Measurements from ENCODE around the gene NUAK2. TPM values are rescaled to one million over a fixed set of nuclear protein-coding genes. Genes with fewer than 3 reads are reported as not detected.

NUAK2 gene
- total RNA-seq, 1 donor from 2014 or later, result 140 TPM

DNA sequence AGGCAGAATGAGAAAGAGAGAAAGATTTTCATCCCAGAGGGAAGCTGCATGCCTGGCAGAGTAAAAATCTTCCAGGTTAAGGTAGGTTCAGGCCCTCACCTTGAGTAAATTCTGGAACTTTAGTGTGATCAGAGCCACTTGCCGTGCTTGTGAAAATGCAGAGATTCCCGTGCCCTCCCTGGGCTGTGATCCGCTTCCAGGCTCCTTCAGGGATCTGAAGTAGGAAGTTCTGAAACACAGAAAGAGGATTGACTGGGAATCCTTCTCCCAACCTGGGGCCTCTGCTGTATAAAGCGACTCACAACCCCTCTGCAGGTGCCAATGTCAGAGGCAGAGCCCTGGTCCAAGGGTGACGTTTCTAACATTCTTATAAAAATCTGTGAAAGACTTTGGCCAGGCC is 26.6 kb downstream of the NUAK2 start:
- no peak overlapping the region for H3K4me3 ChIP-seq (ENCODE audit: low read depth, low read length)
- no peak for DNase-seq (ENCODE audit: low read depth)
- TF ChIP-seq, protein P1, sequence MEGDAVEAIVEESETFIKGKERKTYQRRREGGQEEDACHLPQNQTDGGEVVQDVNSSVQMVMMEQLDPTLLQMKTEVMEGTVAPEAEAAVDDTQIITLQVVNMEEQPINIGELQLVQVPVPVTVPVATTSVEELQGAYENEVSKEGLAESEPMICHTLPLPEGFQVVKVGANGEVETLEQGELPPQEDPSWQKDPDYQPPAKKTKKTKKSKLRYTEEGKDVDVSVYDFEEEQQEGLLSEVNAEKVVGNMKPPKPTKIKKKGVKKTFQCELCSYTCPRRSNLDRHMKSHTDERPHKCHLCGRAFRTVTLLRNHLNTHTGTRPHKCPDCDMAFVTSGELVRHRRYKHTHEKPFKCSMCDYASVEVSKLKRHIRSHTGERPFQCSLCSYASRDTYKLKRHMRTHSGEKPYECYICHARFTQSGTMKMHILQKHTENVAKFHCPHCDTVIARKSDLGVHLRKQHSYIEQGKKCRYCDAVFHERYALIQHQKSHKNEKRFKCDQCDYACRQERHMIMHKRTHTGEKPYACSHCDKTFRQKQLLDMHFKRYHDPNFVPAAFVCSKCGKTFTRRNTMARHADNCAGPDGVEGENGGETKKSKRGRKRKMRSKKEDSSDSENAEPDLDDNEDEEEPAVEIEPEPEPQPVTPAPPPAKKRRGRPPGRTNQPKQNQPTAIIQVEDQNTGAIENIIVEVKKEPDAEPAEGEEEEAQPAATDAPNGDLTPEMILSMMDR (IDR thresholded peaks at IDR 0.05; ENCODE audit: insufficient read depth, low read length, poor library complexity, severe bottlenecking), result no peak

GRCh38 chr1:205294175-205294917 is 27.2 kb downstream of the NUAK2 start:
- H3K4me3 ChIP-seq (ENCODE audit: low read depth, low read length), result no peak overlapping the region
- TF ChIP-seq, protein P1 (IDR thresholded peaks at IDR 0.05; ENCODE audit: insufficient read depth, low read length, poor library complexity, severe bottlenecking), result no peak
- peak; percentile 85 for DNase-seq (ENCODE audit: low read depth)

More for the DNA sequence above, 26.6 kb downstream of the NUAK2 start:
- Histone ChIP-seq H3K27me3 (ENCODE audit: control insufficient read depth, insufficient read depth, low read length) (no peaks in the 10 kb centered on the region), H3K36me3 (ENCODE audit: control insufficient read depth, insufficient read depth, low read length) (no peaks in the 10 kb centered on the region)

GRCh38 chr1:205293350-205294074 is 28.0 kb downstream of the NUAK2 start:
- TF ChIP-seq, protein P1 (IDR thresholded peaks at IDR 0.05; ENCODE audit: insufficient read depth, low read length, poor library complexity, severe bottlenecking), result no peak
- Histone ChIP-seq H3K36me3 (ENCODE audit: control insufficient read depth, insufficient read depth, low read length) (no peaks in the 10 kb centered on the region), H3K27me3 (ENCODE audit: control insufficient read depth, insufficient read depth, low read length) (no peaks in the 10 kb centered on the region), H3K4me3 (ENCODE audit: low read depth, low read length) (no peak overlapping the region)
- DNase-seq (ENCODE audit: low read depth), result no peak

More at GRCh38 chr1:205294175-205294917, 27.2 kb downstream of the NUAK2 start:
- Histone ChIP-seq H3K36me3 (ENCODE audit: control insufficient read depth, insufficient read depth, low read length) (no peaks in the 10 kb centered on the region), H3K27me3 (ENCODE audit: control insufficient read depth, insufficient read depth, low read length) (no peaks in the 10 kb centered on the region)

DNA sequence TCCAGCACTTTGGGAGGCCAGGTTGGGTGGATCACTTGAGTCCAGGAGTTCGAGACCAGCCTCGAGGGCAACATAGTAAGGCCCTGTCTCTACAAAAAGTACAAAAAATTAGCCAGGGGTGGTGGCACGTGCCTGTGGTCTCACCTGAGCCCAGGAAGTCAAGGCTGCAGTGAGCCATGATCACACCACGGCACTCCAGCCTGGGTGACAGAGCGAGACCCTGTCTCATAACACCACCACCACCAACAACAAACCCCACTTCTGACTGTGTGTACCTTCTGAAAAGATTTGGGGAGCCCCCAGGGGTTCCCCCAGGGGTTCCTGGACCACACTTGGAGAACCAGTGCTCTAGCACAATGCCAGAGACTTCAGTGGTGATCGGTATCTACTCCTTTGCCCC is 29.9 kb downstream of the NUAK2 start:
- Histone ChIP-seq H3K4me3 (ENCODE audit: low read depth, low read length) (no peak overlapping the region), H3K27me3 (ENCODE audit: control insufficient read depth, insufficient read depth, low read length) (no peaks in the 10 kb centered on the region), H3K36me3 (ENCODE audit: control insufficient read depth, insufficient read depth, low read length) (no peaks in the 10 kb centered on the region)
- DNase-seq (ENCODE audit: low read depth), result no peak
- TF ChIP-seq, protein P1 (IDR thresholded peaks at IDR 0.05; ENCODE audit: insufficient read depth, low read length, poor library complexity, severe bottlenecking), result no peak

DNA sequence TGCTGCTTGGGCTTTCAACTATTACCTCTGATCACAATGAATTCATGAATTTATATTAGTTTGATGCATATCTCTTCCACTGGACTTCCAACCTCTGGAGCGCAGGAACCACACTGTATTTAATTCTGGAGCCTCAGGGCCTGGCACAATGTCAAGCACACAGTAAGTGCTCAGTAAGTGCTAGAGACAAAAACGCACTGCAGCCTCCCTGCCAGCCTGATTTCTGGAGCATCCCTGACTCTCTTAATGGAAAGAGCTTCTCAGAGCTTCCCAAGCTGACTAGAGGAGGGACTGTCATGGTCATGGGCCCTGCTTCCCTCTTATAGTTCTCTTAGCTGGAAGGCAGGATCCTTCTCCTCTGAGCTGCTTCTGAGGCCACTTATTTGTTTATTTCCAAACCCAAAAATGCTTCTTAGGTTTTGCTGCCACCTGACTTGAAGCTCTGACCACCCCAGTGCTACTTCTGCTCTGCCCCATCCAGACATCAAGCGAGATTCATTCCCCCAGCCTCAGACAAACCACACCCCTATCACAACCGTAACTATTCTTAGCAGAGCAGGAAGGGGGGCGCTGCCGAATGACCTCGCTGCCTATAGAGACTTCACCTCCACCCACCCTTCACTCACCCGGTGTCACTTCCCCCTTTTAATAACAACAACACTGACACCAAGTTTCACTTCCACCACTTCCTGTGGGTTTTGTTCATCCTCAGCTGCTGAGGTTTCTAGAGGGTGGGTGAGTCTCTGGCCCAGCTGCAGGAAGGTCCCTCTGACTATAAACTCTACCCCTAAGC is 33.6 kb downstream of the NUAK2 start:
- H3K27me3 ChIP-seq (ENCODE audit: control insufficient read depth, insufficient read depth, low read length), result no peaks in the 10 kb centered on the region
- no peaks in the 10 kb centered on the region for H3K36me3 ChIP-seq (ENCODE audit: control insufficient read depth, insufficient read depth, low read length)
- no peak overlapping the region for H3K4me3 ChIP-seq (ENCODE audit: low read depth, low read length)
- TF ChIP-seq, protein P1 (IDR thresholded peaks at IDR 0.05; ENCODE audit: insufficient read depth, low read length, poor library complexity, severe bottlenecking), result no peak
- DNase-seq (ENCODE audit: low read depth), result no peak

All from kidney epithelial cell (primary cell).